ENCODE measurements around the gene PTPRN2. TPM values are rescaled to one million over a fixed set of nuclear protein-coding genes. Genes with fewer than 3 reads are reported as not detected.

Gene PTPRN2
- total RNA-seq, 1 experiment from 2014 or later = 1.7 TPM

GRCh38 chr7:158128572-158128971 lies 459.1 kb downstream of the PTPRN2 start:
- H3K4me1 ChIP-seq (ENCODE audit: low read length) = no peaks in the 10 kb centered on the region

DNA sequence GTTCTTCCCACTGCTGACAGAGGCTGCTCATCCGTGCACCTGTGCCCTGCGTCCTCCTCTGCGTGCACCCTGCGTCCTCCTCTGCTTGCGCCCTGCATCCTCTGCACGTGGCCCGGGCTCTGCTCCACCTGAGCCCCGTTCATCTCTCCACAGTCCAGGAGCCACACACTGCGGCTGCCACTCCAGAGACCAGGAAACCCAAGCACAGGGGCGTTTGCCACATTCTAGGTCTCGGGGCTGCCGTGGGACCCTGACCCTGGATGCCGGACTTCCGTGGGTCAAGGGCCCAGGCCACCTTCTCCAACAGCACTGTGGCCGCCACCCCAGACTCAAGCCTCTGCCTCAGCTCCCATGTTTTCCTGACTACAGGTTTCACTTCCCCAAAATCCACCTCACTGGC lies 460.4 kb downstream of the PTPRN2 start:
- Histone ChIP-seq H3K36me3 (ENCODE audit: insufficient read depth, low read length) (no peaks in the 10 kb centered on the region), H3K9ac (ENCODE audit: low read length) (no peak overlapping the region), H3K4me3 (ENCODE audit: low read length) (no peak overlapping the region), H3K4me2 (ENCODE audit: low read depth, low read length, poor library complexity, severe bottlenecking) (no peak overlapping the region), H3K4me1 (ENCODE audit: low read length) (no peaks in the 10 kb centered on the region), H3K9me2 (replicated peaks; ENCODE audit: insufficient read depth, low read length) (no peaks in the 10 kb centered on the region), H3K79me2 (ENCODE audit: low read length) (no peaks in the 10 kb centered on the region), H4K20me1 (ENCODE audit: insufficient read depth, low read depth, low read length) (no peaks in the 10 kb centered on the region), H3K9me3 (ENCODE audit: low read length) (peaks cover 34% of the 10 kb centered on the region), H3K27me3 (ENCODE audit: low read length) (no peaks in the 10 kb centered on the region), H2AFZ (ENCODE audit: low read length) (no peak overlapping the region), H3K27ac (ENCODE audit: low read length) (no peak overlapping the region)
- no peak for DNase-seq

More at GRCh38 chr7:158128572-158128971, 459.1 kb downstream of the PTPRN2 start:
- Histone ChIP-seq H3K27ac (ENCODE audit: low read length) (no peak overlapping the region), H3K79me2 (ENCODE audit: low read length) (no peaks in the 10 kb centered on the region), H4K20me1 (ENCODE audit: insufficient read depth, low read depth, low read length) (no peaks in the 10 kb centered on the region), H3K9ac (ENCODE audit: low read length) (no peak overlapping the region), H3K4me2 (ENCODE audit: low read depth, low read length, poor library complexity, severe bottlenecking) (no peak overlapping the region), H3K27me3 (ENCODE audit: low read length) (no peaks in the 10 kb centered on the region), H3K9me2 (replicated peaks; ENCODE audit: insufficient read depth, low read length) (no peaks in the 10 kb centered on the region), H3K36me3 (ENCODE audit: insufficient read depth, low read length) (no peaks in the 10 kb centered on the region), H3K9me3 (ENCODE audit: low read length) (peaks cover 32% of the 10 kb centered on the region), H2AFZ (ENCODE audit: low read length) (no peak overlapping the region), H3K4me3 (ENCODE audit: low read length) (no peak overlapping the region)
- no peak for DNase-seq

GRCh38 chr7:158126661-158127060 lies 461.0 kb downstream of the PTPRN2 start:
- Histone ChIP-seq H3K9me3 (ENCODE audit: low read length) (peaks cover 31% of the 10 kb centered on the region), H3K27me3 (ENCODE audit: low read length) (no peaks in the 10 kb centered on the region), H3K27ac (ENCODE audit: low read length) (no peak overlapping the region)

GRCh38 chr7:158125721-158126120 lies 461.9 kb downstream of the PTPRN2 start:
- no peak overlapping the region for H3K4me2 ChIP-seq (ENCODE audit: low read depth, low read length, poor library complexity, severe bottlenecking)
- no peak overlapping the region for H3K27ac ChIP-seq (ENCODE audit: low read length)
- H3K9ac ChIP-seq (ENCODE audit: low read length) = no peak overlapping the region
- H3K79me2 ChIP-seq (ENCODE audit: low read length) = no peaks in the 10 kb centered on the region
- H3K27me3 ChIP-seq (ENCODE audit: low read length) = no peaks in the 10 kb centered on the region
- peaks cover 22% of the 10 kb centered on the region for H3K9me3 ChIP-seq (ENCODE audit: low read length)
- H3K36me3 ChIP-seq (ENCODE audit: insufficient read depth, low read length) = no peaks in the 10 kb centered on the region
- no peaks in the 10 kb centered on the region for H3K9me2 ChIP-seq (replicated peaks; ENCODE audit: insufficient read depth, low read length)
- H2AFZ ChIP-seq (ENCODE audit: low read length) = no peak overlapping the region
- no peak overlapping the region for H3K4me3 ChIP-seq (ENCODE audit: low read length)
- no peaks in the 10 kb centered on the region for H3K4me1 ChIP-seq (ENCODE audit: low read length)
- no peak for DNase-seq
- H4K20me1 ChIP-seq (ENCODE audit: insufficient read depth, low read depth, low read length) = no peaks in the 10 kb centered on the region

More at GRCh38 chr7:158126661-158127060, 461.0 kb downstream of the PTPRN2 start:
- Histone ChIP-seq H3K36me3 (ENCODE audit: insufficient read depth, low read length) (no peaks in the 10 kb centered on the region), H3K79me2 (ENCODE audit: low read length) (no peaks in the 10 kb centered on the region), H3K4me1 (ENCODE audit: low read length) (no peaks in the 10 kb centered on the region), H4K20me1 (ENCODE audit: insufficient read depth, low read depth, low read length) (no peaks in the 10 kb centered on the region), H3K9ac (ENCODE audit: low read length) (no peak overlapping the region), H3K9me2 (replicated peaks; ENCODE audit: insufficient read depth, low read length) (no peaks in the 10 kb centered on the region), H3K4me3 (ENCODE audit: low read length) (no peak overlapping the region), H2AFZ (ENCODE audit: low read length) (no peak overlapping the region), H3K4me2 (ENCODE audit: low read depth, low read length, poor library complexity, severe bottlenecking) (no peak overlapping the region)
- DNase-seq = no peak

- Histone ChIP-seq H3K4me1 (ENCODE audit: low read length) (no peaks in the 10 kb centered on the region), H3K9ac (ENCODE audit: low read length) (no peak overlapping the region)
Observed at GRCh38 chr7:158125091-158125490, 462.5 kb downstream of the PTPRN2 start.

DNA sequence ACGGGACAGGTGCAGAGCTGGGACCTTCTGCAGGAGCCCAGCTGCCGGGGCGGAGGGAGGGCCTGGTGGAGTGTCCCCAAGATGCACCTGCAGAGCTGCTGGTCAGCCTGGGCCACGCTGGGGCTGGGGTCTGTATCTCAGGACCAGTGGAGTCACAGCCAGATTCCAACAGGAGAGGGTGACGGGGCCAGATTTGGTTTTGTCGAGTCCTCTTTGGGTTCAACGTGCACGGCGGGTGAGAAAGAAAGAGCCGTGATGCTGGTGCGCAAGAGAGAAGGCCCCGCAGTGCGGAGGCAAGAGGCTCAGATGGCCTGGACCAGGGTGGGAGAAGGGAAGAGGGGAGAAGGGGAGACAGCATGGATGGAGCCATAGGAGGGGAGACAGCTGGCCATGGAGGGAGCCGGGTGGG lies 462.9 kb downstream of the PTPRN2 start:
- Histone ChIP-seq H3K4me2 (ENCODE audit: low read depth, low read length, poor library complexity, severe bottlenecking) (no peak overlapping the region), H4K20me1 (ENCODE audit: insufficient read depth, low read depth, low read length) (no peaks in the 10 kb centered on the region), H3K36me3 (ENCODE audit: insufficient read depth, low read length) (no peaks in the 10 kb centered on the region), H3K9me2 (replicated peaks; ENCODE audit: insufficient read depth, low read length) (no peaks in the 10 kb centered on the region), H3K27me3 (ENCODE audit: low read length) (no peaks in the 10 kb centered on the region), H3K4me1 (ENCODE audit: low read length) (no peaks in the 10 kb centered on the region), H2AFZ (ENCODE audit: low read length) (no peak overlapping the region), H3K27ac (ENCODE audit: low read length) (no peak overlapping the region), H3K4me3 (ENCODE audit: low read length) (no peak overlapping the region), H3K9ac (ENCODE audit: low read length) (no peak overlapping the region), H3K79me2 (ENCODE audit: low read length) (no peaks in the 10 kb centered on the region), H3K9me3 (ENCODE audit: low read length) (peaks cover 13% of the 10 kb centered on the region)
- DNase-seq = no peak

More at GRCh38 chr7:158125091-158125490, 462.5 kb downstream of the PTPRN2 start:
- Histone ChIP-seq H2AFZ (ENCODE audit: low read length) (no peak overlapping the region), H3K4me2 (ENCODE audit: low read depth, low read length, poor library complexity, severe bottlenecking) (no peak overlapping the region), H3K36me3 (ENCODE audit: insufficient read depth, low read length) (no peaks in the 10 kb centered on the region), H3K27me3 (ENCODE audit: low read length) (no peaks in the 10 kb centered on the region), H4K20me1 (ENCODE audit: insufficient read depth, low read depth, low read length) (no peaks in the 10 kb centered on the region), H3K9me3 (ENCODE audit: low read length) (peaks cover 16% of the 10 kb centered on the region), H3K9me2 (replicated peaks; ENCODE audit: insufficient read depth, low read length) (no peaks in the 10 kb centered on the region), H3K79me2 (ENCODE audit: low read length) (no peaks in the 10 kb centered on the region), H3K4me3 (ENCODE audit: low read length) (no peak overlapping the region), H3K27ac (ENCODE audit: low read length) (no peak overlapping the region)
- DNase-seq = no peak

- H3K27me3 ChIP-seq (ENCODE audit: low read length) = no peaks in the 10 kb centered on the region
- no peak overlapping the region for H3K4me3 ChIP-seq (ENCODE audit: low read length)
- no peaks in the 10 kb centered on the region for H3K4me1 ChIP-seq (ENCODE audit: low read length)
- H3K9me2 ChIP-seq (replicated peaks; ENCODE audit: insufficient read depth, low read length) = no peaks in the 10 kb centered on the region
- no peak overlapping the region for H3K4me2 ChIP-seq (ENCODE audit: low read depth, low read length, poor library complexity, severe bottlenecking)
- no peak for DNase-seq
- no peaks in the 10 kb centered on the region for H3K79me2 ChIP-seq (ENCODE audit: low read length)
- no peak overlapping the region for H2AFZ ChIP-seq (ENCODE audit: low read length)
- no peak overlapping the region for H3K9ac ChIP-seq (ENCODE audit: low read length)
- no peaks in the 10 kb centered on the region for H4K20me1 ChIP-seq (ENCODE audit: insufficient read depth, low read depth, low read length)
- no peaks in the 10 kb centered on the region for H3K36me3 ChIP-seq (ENCODE audit: insufficient read depth, low read length)
- no peak overlapping the region for H3K27ac ChIP-seq (ENCODE audit: low read length)
- peaks cover 4% of the 10 kb centered on the region; the same call in 1 of the 2 replicates for H3K9me3 ChIP-seq (ENCODE audit: low read length)
Observed at GRCh38 chr7:158123753-158124152, 463.9 kb downstream of the PTPRN2 start.

- Histone ChIP-seq H3K9me3 (ENCODE audit: low read length) (0 out of 2 replicates have a peak, but pooled peaks cover 4% of the 10 kb centered on the region), H4K20me1 (ENCODE audit: insufficient read depth, low read depth, low read length) (no peaks in the 10 kb centered on the region), H3K4me3 (ENCODE audit: low read length) (no peak overlapping the region), H3K9ac (ENCODE audit: low read length) (no peak overlapping the region), H3K36me3 (ENCODE audit: insufficient read depth, low read length) (no peaks in the 10 kb centered on the region), H2AFZ (ENCODE audit: low read length) (no peak overlapping the region), H3K4me2 (ENCODE audit: low read depth, low read length, poor library complexity, severe bottlenecking) (no peak overlapping the region), H3K79me2 (ENCODE audit: low read length) (no peaks in the 10 kb centered on the region), H3K27ac (ENCODE audit: low read length) (no peak overlapping the region), H3K27me3 (ENCODE audit: low read length) (no peaks in the 10 kb centered on the region), H3K4me1 (ENCODE audit: low read length) (no peaks in the 10 kb centered on the region), H3K9me2 (replicated peaks; ENCODE audit: insufficient read depth, low read length) (no peaks in the 10 kb centered on the region)
- no peak for DNase-seq
Observed at GRCh38 chr7:158123214-158123613, 464.4 kb downstream of the PTPRN2 start.
